ENCODE measurements around the gene GSTA4. TPM values are rescaled to one million over a fixed set of nuclear protein-coding genes. Genes with fewer than 3 reads are reported as not detected.

GSTA4 gene
- total and polyA plus RNA-seq, 2 of the 13 experiments (the other 11 are each of a cell fraction or from before 2014, with no cell fraction given), result 34.1 to 53.6 TPM

GRCh38 chr6:52994031-52994838 is 849 bp downstream of the GSTA4 start (continued):
- TF ChIP-seq NFAT5 (CRISPR knock-in tag; IDR thresholded peaks at IDR 0.05), result no peak
- no peak for TF ChIP-seq ZSCAN31 (CRISPR knock-in tag; IDR thresholded peaks at IDR 0.05; ENCODE audit: low read depth)
- TF ChIP-seq ZBTB2 (CRISPR knock-in tag; IDR thresholded peaks at IDR 0.05; ENCODE audit: low read depth), result no peak
- TF ChIP-seq ZNF704 (CRISPR knock-in tag; IDR thresholded peaks at IDR 0.05; ENCODE audit: borderline replicate concordance), result no peak
- no peak for TF ChIP-seq SETDB1 (CRISPR knock-in tag; IDR thresholded peaks at IDR 0.05; ENCODE audit: borderline replicate concordance)
- no peak for TF ChIP-seq SALL2 (CRISPR knock-in tag; IDR thresholded peaks at IDR 0.05)
- 0 out of 2 replicates have a peak, but pooled peaks have one; percentile 0 for TF ChIP-seq KLF15 (CRISPR knock-in tag; IDR thresholded peaks at IDR 0.05; ENCODE audit: borderline replicate concordance)
- TF ChIP-seq JDP2 (CRISPR knock-in tag; IDR thresholded peaks at IDR 0.05; ENCODE audit: borderline replicate concordance), result no peak
- TF ChIP-seq ZKSCAN5 (CRISPR knock-in tag; IDR thresholded peaks at IDR 0.05), result no peak
- no peak for TF ChIP-seq ZNF629 (CRISPR knock-in tag; conservative IDR thresholded peaks at IDR 0.05)
- no peak for TF ChIP-seq SNAPC4 (CRISPR knock-in tag; IDR thresholded peaks at IDR 0.05)
- TF ChIP-seq SMAD3 (CRISPR knock-in tag; IDR thresholded peaks at IDR 0.05), result 0 out of 2 replicates have a peak, but pooled peaks have one; percentile 15
- no peak for TF ChIP-seq DNMT1 (CRISPR knock-in tag; IDR thresholded peaks at IDR 0.05)
- TF ChIP-seq ZNF576 (CRISPR knock-in tag; IDR thresholded peaks at IDR 0.05), result no peak
- TF ChIP-seq ZNF772 (CRISPR knock-in tag; IDR thresholded peaks at IDR 0.05), result no peak
